Prostate gland (tissue), 2 donors: ENCODE results near the gene PDHX. TPM values are rescaled to one million over a fixed set of nuclear protein-coding genes. Genes with fewer than 3 reads are reported as not detected.
"Not testable (repeated sequence)": the region's sequence is repeated elsewhere in the genome, so short reads cannot be mapped to it uniquely, and the experiment has no call there.

Experiments
- DNase-seq: peaks from one replicate; pipeline ENCODE4 v3.0.0-alpha.2; 2019; ENCODE audit warnings: low spot score
- H3K27ac ChIP-seq, 2 donors: fragments of 200-600 bp; sonication (generic); 2 replicates each; pipeline ENCODE4 v1.5.1; 2017 to 2019
- H3K27me3 ChIP-seq: fragments of 200-600 bp; sonication (generic); replicated peaks from 2 replicates; pipeline ENCODE4 v1.5.1; 2019; ENCODE audit not compliant: insufficient read depth
- H3K36me3 ChIP-seq, 2 donors: fragments of 200-600 bp; sonication (generic); 1 replicate in 1 of 2; 2 replicates in 1 of 2; pipeline versions ENCODE4 v1.5.1 to v1.8.1; 2017 to 2019
- H3K4me1 ChIP-seq: fragments of 200-600 bp; sonication (generic); replicated peaks from 2 replicates; pipeline ENCODE4 v1.5.1; 2019
- H3K4me3 ChIP-seq, 2 donors: fragments of 200-600 bp; sonication (generic); 2 replicates each; pipeline ENCODE4 v1.5.1; 2017 to 2019
- H3K9me3 ChIP-seq: fragments of 200-600 bp; sonication (generic); 2 replicates; pipeline ENCODE4 v1.5.1; 2017
- POLR2A ChIP-seq: fragments of 450-650 bp; IDR thresholded peaks from one replicate; pipeline ENCODE4 v1.6.1; 2016; ENCODE audit warnings: antibody characterized with exemption, mild to moderate bottlenecking
- POLR2AphosphoS5 ChIP-seq: sonication (generic); formaldehyde crosslinking; IDR thresholded peaks from one replicate; pipeline ENCODE4 v1.6.1; 2017; ENCODE audit warnings: antibody characterized with exemption
- WGBS: methylation state at CpG from one replicate; pipeline ENCODE4 v1.1.5; 2018; 5-methylcytosine and 5-hydroxymethylcytosine counted together
- intact Hi-C: fragments of 100-400 bp; cut with DNase I; formaldehyde crosslinking; loops from one replicate; pipeline ENCODE4 v1.14.2; 2022
- total RNA-seq, 2 donors: library from RNA; depleted of rRNA; stranded (reverse); fragments of >200 nt; gene quantifications; one replicate each; pipeline ENCODE4 v1.1.0, GENCODE V29; 2016
- TF ChIP-seq, protein P1 (sequence below), 4 experiments: fragments of 200-600 bp in 2 of 4; fragments of 450-650 bp in 2 of 4; sonication (generic) in 2 of 4; IDR thresholded peaks; 1 replicate in 3 of 4; 2 replicates in 1 of 4; pipeline ENCODE4 v1.5.1; 2016 to 2019; ENCODE audit warnings: antibody characterized with exemption in 4 of 4, mild to moderate bottlenecking in 2 of 4, moderate library complexity in 2 of 4

PDHX gene
- total RNA-seq, 2 donors from 2014 or later: 29.1 to 45.2 TPM

DNA sequence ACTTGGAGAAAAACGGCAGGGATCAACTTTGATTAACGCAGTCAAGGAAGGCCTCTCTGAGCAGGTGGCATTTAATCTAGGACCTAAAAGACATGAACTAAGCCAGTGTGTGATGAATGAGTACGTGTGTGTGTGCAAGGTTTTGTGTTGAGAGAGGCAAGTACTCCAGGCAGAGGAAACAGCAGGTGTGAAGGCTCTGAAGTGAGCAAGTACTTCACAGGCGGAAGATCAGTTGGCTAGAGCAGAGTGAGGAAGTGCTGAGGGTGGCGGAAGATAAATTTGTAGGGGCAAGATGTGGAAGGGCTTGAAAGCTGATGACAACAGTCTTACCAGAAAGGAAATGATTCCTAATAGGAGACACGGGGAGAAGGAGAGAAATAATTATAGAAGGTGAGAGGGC is 7.0 kb upstream of the PDHX start:
- TF ChIP-seq, protein P1, sequence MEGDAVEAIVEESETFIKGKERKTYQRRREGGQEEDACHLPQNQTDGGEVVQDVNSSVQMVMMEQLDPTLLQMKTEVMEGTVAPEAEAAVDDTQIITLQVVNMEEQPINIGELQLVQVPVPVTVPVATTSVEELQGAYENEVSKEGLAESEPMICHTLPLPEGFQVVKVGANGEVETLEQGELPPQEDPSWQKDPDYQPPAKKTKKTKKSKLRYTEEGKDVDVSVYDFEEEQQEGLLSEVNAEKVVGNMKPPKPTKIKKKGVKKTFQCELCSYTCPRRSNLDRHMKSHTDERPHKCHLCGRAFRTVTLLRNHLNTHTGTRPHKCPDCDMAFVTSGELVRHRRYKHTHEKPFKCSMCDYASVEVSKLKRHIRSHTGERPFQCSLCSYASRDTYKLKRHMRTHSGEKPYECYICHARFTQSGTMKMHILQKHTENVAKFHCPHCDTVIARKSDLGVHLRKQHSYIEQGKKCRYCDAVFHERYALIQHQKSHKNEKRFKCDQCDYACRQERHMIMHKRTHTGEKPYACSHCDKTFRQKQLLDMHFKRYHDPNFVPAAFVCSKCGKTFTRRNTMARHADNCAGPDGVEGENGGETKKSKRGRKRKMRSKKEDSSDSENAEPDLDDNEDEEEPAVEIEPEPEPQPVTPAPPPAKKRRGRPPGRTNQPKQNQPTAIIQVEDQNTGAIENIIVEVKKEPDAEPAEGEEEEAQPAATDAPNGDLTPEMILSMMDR (IDR thresholded peaks at IDR 0.05): no peak
- no peak for TF ChIP-seq POLR2A
- TF ChIP-seq POLR2AphosphoS5: no peak
- Histone ChIP-seq H3K9me3 (no peaks in the 10 kb centered on the region), H3K4me1 (no peaks in the 10 kb centered on the region), H3K36me3 (no peaks in the 10 kb centered on the region), H3K27ac (no peak overlapping the region), H3K27me3 (no peaks in the 10 kb centered on the region), H3K4me3 (no peak overlapping the region)
- 69% methylated on average over 6 of the region's 6 CpGs for WGBS
- DNase-seq: no peak
- intact Hi-C loops: no loop called here

GRCh38 chr11:34909955-34910354 is 6.5 kb upstream of the PDHX start:
- TF ChIP-seq POLR2AphosphoS5 (no peak), POLR2A (no peak)
- TF ChIP-seq, protein P1 (IDR thresholded peaks at IDR 0.05): no peak

DNA sequence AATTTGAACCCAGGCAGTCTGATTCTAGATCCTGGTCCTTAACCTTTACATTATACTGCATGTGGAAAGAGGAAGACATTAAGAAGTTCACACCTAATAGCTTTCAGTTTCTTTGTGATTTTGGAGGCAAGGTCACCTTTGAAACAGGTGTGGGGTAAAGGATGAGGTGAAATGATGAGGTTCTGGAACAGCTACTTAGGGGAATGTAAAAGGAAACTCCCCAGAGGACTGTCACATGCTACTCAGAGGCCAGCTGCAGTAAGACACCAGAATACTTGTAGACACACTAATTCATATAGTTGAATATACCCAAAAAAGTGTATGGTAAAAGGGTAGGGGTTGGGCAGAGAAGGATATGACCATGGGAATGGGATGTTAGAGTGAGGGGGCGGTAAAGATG is 5.6 kb upstream of the PDHX start:
- WGBS: 64% methylated on average over 1 of the region's 1 CpG
- intact Hi-C loops: loop anchor here (10.0 kb wide), 1 partner anchor 476 kb away; the partner anchor contains the start of gene CAT
- H3K36me3 ChIP-seq: no peaks in the 10 kb centered on the region

More at GRCh38 chr11:34909955-34910354, 6.5 kb upstream of the PDHX start:
- Histone ChIP-seq H3K9me3 (no peaks in the 10 kb centered on the region), H3K27me3 (no peaks in the 10 kb centered on the region), H3K27ac (no peak overlapping the region), H3K4me3 (no peak overlapping the region), H3K4me1 (no peaks in the 10 kb centered on the region), H3K36me3 (no peaks in the 10 kb centered on the region)
- intact Hi-C loops: loop anchor here (10.0 kb wide), 1 partner anchor 475 kb away; the partner anchor contains the start of gene CAT
- DNase-seq: no peak
- 84% methylated on average over 4 of the region's 4 CpGs for WGBS

GRCh38 chr11:34911676-34912075 is 4.7 kb upstream of the PDHX start:
- no peaks in the 10 kb centered on the region for H3K36me3 ChIP-seq
- no peaks in the 10 kb centered on the region for H3K4me1 ChIP-seq
- no peak for DNase-seq
- peak overlapping the region in 1 of 2 donors; percentile 33 for H3K27ac ChIP-seq
- H3K9me3 ChIP-seq: no peaks in the 10 kb centered on the region
- H3K4me3 ChIP-seq: no peak overlapping the region
- intact Hi-C loops: loop anchor here (10.0 kb wide), 1 partner anchor 477 kb away; the partner anchor contains the start of gene CAT
- WGBS: 78% methylated on average over 2 of the region's 2 CpGs
- TF ChIP-seq POLR2AphosphoS5: no peak
- TF ChIP-seq, protein P1 (IDR thresholded peaks at IDR 0.05): no peak
- no peak for TF ChIP-seq POLR2A
- H3K27me3 ChIP-seq: no peaks in the 10 kb centered on the region

More for the DNA sequence above, 5.6 kb upstream of the PDHX start:
- no peaks in the 10 kb centered on the region for H3K9me3 ChIP-seq
- H3K27me3 ChIP-seq: no peaks in the 10 kb centered on the region
- H3K27ac ChIP-seq: peak overlapping the region in 1 of 2 donors; percentile 58
- no peaks in the 10 kb centered on the region for H3K4me1 ChIP-seq
- no peak for DNase-seq
- no peak overlapping the region for H3K4me3 ChIP-seq
- TF ChIP-seq POLR2AphosphoS5: no peak
- TF ChIP-seq, protein P1 (IDR thresholded peaks at IDR 0.05): no peak
- no peak for TF ChIP-seq POLR2A

GRCh38 chr11:34913556-34913955 is 2.9 kb upstream of the PDHX start:
- not testable (repeated sequence) for H3K4me1 ChIP-seq, DNase-seq, H3K27ac ChIP-seq, H3K9me3 ChIP-seq, H3K27me3 ChIP-seq, H3K4me3 ChIP-seq, H3K36me3 ChIP-seq
- 97% methylated on average over 10 of the region's 10 CpGs for WGBS
- intact Hi-C loops: loop anchor here (10.0 kb wide), 1 partner anchor 479 kb away; the partner anchor contains the start of gene CAT
